ENCODE data around the gene DUSP22.
"Not testable (repeated sequence)": the region's sequence is repeated elsewhere in the genome, so short reads cannot be mapped to it uniquely, and the experiment has no call there.

The DUSP22 gene

DNA sequence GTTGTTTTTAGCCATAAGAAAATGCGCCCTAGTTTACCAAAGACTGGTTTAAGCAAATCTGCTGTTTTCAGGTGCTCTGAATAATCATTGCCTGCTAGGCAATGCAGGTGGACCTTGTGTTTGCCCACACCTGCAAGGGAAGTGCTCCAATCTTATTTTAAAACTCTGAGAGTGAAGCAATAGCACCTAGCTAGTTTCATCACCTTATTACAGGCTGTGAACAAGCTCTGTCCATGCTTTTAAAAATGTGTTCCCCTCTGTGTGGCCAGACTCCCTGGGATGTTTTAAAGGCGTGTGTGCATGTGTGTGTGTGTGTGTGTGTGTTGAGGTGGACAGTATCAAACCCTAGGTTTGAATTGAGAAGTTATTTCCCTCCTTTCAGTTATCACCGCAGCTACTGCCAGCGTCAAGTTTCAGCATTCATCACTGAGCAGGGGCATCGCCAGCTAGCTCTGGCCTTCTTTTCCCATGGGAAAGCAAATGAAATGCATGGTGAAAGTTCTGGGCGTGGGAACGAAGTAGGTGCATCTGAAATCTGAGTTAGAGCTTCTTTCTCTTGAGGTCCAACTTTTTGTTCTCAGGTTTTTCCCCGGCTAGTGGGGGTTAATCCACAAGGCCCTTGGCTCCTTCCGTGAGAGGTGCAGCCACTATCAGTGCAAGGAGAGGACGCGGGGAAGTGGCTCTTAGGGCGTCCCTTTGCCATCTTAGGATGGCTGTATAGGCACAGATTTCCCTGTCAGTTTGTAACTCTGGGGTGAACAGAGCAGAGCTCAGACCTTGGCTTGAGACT is 30.8 kb downstream of the DUSP22 start:
- DNase-seq (ENCODE audit: extremely low read depth in 1 of 2, low read depth in 1 of 2), result no peak

DNA sequence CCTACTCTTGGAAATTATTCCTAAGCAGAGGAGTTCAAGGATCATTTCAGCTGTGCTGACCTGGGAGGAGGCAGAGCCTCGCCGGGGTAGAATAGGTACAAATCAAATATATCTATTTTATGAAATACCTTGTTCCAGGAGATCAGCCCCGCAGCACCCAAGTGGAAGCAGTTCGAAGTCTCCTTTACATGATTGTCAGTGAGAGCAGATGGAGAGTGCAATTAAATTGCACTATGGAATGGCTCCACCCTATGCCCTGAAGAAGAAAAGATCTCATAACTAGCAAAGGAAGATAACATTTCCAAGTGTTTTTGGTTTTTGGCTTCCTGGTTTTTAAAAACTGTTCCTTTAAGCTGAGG is 31.4 kb downstream of the DUSP22 start:
- DNase-seq (ENCODE audit: extremely low read depth in 1 of 2, low read depth in 1 of 2), result no peak

DNA sequence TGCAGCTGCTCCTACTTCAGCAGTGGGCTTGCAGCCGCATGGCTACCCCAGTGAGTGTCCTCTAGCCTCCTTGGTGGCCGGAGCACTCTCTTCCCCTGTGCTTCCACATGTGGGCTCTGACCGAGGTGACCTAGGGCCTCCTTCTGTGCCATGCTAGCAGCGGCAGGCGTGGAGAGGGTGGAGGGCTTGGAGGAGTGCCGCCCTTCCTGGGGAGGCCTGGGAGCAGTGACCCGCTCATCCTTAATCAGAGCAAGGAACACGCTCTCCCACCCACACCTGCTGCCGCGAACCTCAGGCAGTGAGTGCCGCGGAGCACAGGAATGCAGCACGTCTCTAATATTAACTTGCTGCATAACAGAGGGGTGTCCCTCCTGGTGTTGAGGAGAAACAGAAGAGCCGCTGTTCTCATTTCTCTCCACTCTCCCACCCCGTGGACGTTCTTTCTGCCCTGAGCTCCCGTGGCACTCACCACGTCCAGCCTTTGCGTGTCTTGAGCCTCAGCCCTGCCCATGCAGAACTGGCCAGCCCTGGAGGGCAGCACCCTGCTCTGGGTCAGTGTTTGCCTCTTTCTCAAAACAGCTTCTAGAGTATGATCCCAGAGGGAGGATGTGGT is 31.9 kb downstream of the DUSP22 start:
- DNase-seq (ENCODE audit: extremely low read depth in 1 of 2, low read depth in 1 of 2), result no peak

GRCh38 chr6:324729-325125 is 32.4 kb downstream of the DUSP22 start:
- no peak for DNase-seq (ENCODE audit: extremely low read depth in 1 of 2, low read depth in 1 of 2)

DNA sequence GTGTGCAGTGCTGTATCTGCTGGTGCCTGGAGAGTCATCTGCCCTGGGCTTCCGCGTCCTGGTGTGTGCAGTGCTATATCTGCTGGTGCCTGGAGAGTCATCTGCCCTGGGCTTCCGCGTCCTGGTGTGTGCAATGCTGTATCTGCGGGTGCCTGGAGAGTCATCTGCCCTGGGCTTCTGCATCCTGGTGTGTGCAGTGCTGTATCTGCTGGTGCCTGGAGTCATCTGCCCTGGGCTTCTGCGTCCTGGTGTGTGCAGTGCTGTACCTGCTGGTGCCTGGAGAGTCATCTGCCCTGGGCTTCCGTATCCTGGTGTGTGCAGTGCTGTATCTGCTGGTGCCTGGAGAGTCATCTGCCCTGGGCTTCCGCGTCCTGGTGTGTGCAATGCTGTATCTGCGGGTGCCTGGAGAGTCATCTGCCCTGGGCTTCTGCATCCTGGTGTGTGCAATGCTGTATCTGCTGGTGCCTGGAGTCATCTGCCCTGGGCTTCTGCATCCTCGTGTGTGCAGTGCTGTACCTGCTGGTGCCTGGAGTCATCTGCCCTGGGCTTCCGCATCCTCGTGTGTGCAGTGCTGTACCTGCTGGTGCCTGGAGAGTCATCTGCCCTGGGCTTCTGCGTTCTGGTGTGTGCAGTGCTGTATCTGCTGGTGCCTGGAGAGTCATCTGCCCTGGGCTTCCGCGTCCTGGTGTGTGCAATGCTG is 33.0 kb downstream of the DUSP22 start:
- not testable (repeated sequence) for DNase-seq (ENCODE audit: extremely low read depth in 1 of 2, low read depth in 1 of 2)

DNA sequence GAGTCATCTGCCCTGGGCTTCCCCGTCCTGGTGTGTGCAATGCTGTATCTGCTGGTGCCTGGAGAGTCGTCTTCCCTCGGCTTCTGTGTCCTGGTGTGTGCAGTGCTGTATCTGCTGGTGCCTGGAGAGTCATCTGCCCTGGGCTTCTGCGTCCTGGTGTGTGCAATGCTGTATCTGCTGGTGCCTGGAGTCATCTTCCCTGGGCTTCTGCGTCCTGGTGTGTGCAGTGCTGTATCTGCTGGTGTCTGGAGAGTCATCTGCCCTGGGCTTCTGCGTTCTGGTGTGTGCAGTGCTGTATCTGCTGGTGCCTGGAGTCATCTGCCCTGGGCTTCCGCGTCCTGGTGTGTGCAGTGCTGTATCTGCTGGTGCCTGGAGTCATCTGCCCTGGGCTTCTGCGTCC is 33.8 kb downstream of the DUSP22 start:
- DNase-seq (ENCODE audit: extremely low read depth in 1 of 2, low read depth in 1 of 2), result not testable (repeated sequence)

DNA sequence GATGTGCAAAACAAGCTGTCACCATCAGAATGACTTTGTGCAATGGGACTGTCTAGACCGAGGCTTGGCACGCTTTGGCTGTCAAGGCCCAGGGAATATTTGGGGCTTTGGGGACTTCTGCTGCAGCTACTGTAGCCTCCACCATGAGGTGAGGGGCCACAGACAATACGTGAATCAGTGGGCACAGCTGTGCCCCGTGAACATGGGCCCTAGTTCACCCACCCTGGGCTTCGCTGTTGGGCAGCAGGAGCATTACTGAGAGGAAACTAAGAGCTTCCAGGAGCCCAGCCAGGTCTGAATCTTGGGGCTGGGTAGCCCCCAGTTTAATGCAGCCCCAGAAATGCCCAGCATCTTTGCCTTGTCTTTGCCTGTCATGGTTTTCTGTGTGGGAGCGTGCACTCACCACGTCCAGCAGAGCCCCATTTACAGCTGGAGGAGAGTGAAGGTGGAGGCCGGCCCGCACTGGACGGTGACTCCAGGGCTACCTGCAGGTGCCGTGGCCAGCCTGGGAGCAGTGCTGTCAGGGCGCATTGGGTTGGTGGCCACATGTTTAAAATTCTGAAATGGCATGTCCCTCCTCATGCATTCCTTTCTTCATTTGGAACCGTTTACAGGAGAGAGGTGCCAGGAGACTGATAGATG is 34.7 kb downstream of the DUSP22 start:
- no peak for DNase-seq (ENCODE audit: extremely low read depth in 1 of 2, low read depth in 1 of 2)

DNA sequence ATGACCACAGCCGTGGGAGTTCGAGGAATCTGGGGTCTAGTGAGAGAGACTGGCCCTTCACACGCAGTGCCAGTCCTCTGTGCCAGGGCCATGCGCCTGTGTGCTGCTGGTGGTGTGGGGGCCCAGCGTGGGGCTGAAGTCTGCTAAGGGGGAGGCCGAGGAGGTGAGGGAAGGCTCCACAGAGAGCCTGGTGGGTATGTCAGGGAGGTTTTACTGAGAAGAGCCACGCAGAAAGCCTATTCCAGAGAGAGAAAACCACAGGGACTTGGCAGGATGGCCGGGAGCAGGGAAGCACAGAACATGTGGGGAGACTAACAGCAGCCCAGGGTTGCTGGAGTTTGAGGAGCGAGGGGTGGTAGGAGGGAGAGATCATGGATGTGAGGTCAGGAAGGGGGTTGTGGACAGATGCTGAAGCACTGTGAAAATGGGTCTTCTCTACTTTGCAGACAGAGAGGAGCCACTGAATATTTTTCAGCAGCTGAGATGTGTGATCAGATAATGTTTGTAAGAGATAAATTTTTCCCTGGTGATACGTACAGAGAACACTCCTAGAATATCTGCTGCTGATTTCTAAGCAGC is 35.3 kb downstream of the DUSP22 start:
- DNase-seq (ENCODE audit: extremely low read depth in 1 of 2, low read depth in 1 of 2), result no peak

- DNase-seq (ENCODE audit: extremely low read depth in 1 of 2, low read depth in 1 of 2), result no peak
These were observed 35.9 kb downstream of the DUSP22 start for GRCh38 chr6:328136-328670.

- DNase-seq (ENCODE audit: extremely low read depth in 1 of 2, low read depth in 1 of 2), result no peak
These were observed 36.6 kb downstream of the DUSP22 start for GRCh38 chr6:328924-329323.

GRCh38 chr6:329888-330691 is 37.8 kb downstream of the DUSP22 start:
- no peak for DNase-seq (ENCODE audit: extremely low read depth in 1 of 2, low read depth in 1 of 2)

DNA sequence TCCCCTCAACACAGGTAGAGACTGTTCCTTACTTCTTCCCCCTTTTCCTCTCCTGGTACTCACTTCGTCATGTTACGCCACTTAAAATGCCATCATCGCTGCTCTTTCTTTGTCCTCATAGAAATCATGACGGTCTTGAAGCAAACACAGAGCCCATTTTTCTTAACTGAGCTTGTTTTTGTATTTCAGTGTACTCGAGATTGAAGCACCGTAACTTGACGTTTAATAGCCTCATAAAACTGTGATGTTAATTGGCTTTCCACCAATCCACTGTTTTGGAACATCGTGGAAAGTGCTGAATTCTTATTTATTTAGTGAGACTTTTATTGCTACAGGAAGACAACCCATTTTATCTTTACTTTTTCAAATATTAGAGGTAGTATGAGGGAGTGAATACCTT is 38.7 kb downstream of the DUSP22 start:
- no peak for DNase-seq (ENCODE audit: extremely low read depth in 1 of 2, low read depth in 1 of 2)

DNA sequence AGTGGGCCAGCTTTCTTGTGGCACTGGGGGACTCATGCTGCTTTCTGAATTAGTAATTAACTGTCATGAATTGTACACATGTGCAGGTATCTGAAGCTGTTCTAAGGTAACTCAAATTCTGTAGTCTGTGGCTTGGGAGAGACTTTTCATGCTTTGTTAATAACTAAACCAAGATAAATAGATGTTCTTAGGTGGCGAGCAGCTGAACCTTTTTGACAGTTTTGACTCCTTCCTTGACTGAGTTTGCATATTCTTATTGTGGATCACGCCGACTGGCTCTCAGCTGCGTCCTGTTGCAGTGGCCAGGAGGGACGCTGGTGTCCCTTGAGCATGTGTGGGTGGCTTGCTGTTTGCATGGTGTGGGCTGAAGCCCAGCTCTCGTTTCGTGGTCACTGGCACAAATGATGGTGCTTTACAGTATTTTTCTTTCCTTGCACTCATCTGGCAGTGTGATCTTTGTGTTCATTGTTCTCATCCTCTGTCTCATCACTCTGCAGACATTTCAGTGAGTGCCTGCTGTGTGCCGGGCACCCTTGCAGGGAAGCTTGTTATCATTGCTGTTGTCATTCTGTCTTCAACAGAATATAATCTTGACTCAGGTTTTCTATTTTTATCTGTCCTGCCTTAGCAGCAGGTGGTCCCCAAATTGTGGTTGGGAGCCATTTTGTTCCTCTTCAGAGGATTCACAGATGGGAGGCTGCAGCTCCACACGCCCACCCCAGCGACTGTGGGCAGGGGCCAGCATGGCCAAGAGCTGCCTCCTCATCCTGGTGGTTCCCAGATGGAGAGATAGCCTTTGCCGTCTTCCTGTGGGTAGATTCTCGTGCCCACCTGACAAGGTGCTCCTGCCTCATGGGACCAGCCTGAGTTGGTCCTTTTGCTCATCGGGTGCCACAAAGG is 39.6 kb downstream of the DUSP22 start:
- no peak for DNase-seq (ENCODE audit: extremely low read depth in 1 of 2, low read depth in 1 of 2)

DNA sequence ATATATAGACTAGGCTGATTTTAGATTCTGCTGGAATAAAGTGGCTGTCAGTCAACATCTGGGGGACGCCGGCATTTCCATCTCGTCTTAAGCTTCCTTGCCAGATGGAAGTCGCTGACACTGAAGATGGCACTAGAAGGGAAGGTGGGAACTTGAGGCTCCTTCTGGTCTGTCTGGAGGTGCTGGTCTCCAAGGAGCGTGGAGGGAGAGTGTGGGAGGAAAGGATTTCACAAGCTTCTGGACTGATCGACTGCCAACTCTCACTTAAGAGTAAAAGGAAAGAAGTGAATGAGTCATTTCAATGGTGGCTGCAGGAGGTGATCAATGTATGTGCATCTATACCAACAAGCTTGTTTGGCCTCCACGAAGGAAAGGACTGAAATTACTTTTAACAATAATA is 40.4 kb downstream of the DUSP22 start:
- DNase-seq (ENCODE audit: extremely low read depth in 1 of 2, low read depth in 1 of 2), result no peak

DNA sequence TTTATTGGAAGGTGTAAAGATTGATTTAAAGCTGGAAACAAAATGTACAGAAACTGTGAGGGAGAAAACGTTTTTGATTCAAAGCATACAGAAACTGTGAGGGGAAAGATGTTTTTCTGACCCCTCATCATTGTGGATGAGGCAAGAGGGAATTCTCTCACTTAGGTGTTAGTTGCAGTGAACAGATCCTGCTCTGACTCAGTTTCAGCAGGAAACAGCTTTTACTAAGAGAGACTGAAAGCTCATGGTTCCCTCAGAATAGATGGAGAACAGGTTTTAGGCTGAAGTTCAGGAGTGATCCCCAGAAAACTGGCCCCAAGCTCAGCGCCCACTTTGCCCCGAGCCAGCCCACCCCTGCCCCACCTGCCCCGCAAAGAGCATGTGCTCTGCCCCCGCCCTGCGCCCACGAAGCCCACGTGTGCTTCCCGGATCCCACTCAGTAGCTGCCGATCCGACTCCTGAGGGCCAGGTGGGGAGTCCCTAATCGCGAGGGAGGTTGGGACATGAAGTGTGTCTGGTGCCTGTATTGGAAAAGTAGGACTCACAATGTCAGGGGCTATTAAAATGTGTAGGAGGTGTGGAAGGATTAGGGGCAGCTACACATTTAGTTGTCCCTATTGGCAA is 41.2 kb downstream of the DUSP22 start:
- DNase-seq (ENCODE audit: extremely low read depth in 1 of 2, low read depth in 1 of 2), result no peak

DNA sequence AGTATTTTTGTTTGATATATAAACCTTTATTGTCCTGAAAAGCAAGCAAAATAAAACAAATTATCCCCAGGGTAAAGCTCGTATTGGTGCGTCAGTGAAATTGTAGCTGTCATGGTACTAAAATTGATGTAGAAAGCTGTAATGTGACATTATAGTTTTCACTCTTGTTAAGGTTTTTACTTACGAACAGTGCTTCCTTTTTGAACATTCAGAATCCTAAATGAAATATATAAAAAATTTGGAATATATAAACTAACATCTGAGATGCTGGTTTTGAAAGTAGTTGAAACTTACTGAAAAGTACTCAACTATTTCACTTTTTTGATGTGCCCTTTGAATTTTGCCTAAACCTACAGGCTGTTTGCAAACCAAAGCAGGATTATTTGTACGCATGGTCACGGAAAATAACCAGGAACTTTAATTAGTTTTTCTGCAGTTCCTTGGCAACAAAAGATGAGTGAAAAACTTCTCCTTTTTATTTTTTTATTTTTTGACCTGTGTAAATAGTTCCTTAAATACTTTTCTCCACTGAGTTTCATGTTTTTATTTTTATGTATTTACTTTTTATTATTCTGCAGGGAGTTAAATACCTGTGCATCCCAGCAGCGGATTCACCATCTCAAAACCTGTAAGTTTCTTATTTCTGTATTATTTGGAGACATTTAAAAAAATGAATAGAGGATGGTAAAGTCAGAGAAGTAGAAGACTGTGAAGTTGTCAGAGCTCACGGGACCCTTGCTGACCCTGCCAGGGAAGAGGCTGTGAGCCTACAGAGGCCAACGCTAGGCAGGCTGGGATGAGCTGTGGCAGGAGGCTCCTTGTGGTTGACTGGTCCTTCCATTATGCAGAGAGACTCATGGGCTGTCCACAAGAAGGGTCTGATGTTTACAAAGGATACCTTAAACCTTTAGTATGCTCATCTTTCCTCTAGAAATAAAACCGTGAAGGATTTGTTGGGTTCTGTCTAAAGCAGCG is 42.5 kb downstream of the DUSP22 start:
- DNase-seq (ENCODE audit: extremely low read depth in 1 of 2, low read depth in 1 of 2), result no peak

DNA sequence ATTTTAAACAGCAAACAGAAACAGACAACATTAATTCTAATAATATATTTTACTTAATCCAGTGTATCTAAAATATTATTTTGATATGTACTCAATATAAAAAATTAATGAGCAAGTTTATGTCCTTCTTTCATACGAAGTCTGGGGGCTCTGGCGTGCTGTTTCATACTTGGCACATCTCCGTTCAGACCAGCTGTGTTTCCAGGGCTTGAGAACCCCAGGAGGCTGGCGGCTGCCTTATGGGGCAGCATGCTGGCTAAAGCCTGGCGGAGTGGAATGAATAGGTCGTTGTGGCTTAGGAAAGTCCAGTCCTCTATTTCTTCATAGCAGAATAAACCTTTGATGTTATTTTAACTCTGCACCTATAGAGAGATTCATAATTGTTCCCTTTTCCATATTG is 43.3 kb downstream of the DUSP22 start:
- DNase-seq (ENCODE audit: extremely low read depth in 1 of 2, low read depth in 1 of 2), result no peak
